Measurements from ENCODE around the gene SYT17. TPM values are rescaled to one million over a fixed set of nuclear protein-coding genes. Genes with fewer than 3 reads are reported as not detected.

The SYT17 gene, protein sequence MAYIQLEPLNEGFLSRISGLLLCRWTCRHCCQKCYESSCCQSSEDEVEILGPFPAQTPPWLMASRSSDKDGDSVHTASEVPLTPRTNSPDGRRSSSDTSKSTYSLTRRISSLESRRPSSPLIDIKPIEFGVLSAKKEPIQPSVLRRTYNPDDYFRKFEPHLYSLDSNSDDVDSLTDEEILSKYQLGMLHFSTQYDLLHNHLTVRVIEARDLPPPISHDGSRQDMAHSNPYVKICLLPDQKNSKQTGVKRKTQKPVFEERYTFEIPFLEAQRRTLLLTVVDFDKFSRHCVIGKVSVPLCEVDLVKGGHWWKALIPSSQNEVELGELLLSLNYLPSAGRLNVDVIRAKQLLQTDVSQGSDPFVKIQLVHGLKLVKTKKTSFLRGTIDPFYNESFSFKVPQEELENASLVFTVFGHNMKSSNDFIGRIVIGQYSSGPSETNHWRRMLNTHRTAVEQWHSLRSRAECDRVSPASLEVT
- 1 to 10 TPM in 1 of 5 donors, under 1 TPM in 2, not detected in 2; 0.23 to 1.4 (median 0.38) TPM for total RNA-seq
- 0.04 TPM for total RNA-seq (2013)
- 0 to 0.42 (median 0.09) reads per million in 29 experiments for total RNA-seq

- peaks cover 8 to 27% of the 10 kb centered on the region in 2 donors for H3K27me3 Mint-ChIP-seq
- peaks cover 0 to 3% (median 3%) of the 10 kb centered on the region in 3 donors for H3K4me1 Mint-ChIP-seq
- H3K4me3 Mint-ChIP-seq, result no peak within 1 kb of the TSS
- Histone ChIP-seq H3K27me3 (replicated peaks in 1 of 2; ENCODE audit: control insufficient read depth in 2 of 2, extremely low read depth in 1 of 2, insufficient read depth in 2 of 2, low read length in 1 of 2) (peaks cover 11 to 24% of the 10 kb centered on the region in 2 experiments), H3K4me3 (ENCODE audit: control insufficient read depth in 1 of 2, extremely low read depth in 1 of 2, low read length in 1 of 2) (no peak within 1 kb of the TSS), H3K4me1 (ENCODE audit: control insufficient read depth in 1 of 2, extremely low read depth in 1 of 2, insufficient read depth in 2 of 2, low read length in 2 of 2) (peaks cover 0 to 2% of the 10 kb centered on the region in 2 experiments), H3K9me3 (no peaks in the 10 kb centered on the region), H3K27ac (ENCODE audit: low read length) (no peak within 1 kb of the TSS), H3K36me3 (ENCODE audit: control insufficient read depth in 2 of 2, extremely low read depth in 1 of 2, insufficient read depth in 1 of 2, low read length in 1 of 2) (no peaks in the 10 kb centered on the region)
- H3K27ac Mint-ChIP-seq, result no peak within 1 kb of the TSS
- ChIA-PET CTCF (interaction anchor here in 1 of 2 donors (0.6 kb wide), 1 partner anchor 150 kb away, joined by 3 read pairs; no protein-coding TSS in a partner anchor), POLR2A (no interaction called here)
- under 1% methylated on average over 43 of the region's 63 CpGs for WGBS (ENCODE audit: insufficient coverage)
- DNase-seq (peak in 4 of 35 experiments; percentile 1 to 26 (median 12)), ATAC-seq (replicated peaks in 1 of 4) (peak in 1 of 4 experiments; percentile 33)
- peaks cover 5 to 6% (median 6%) of the 10 kb centered on the region in 3 donors for H3K9me3 Mint-ChIP-seq
- no peaks in the 10 kb centered on the region for H3K36me3 Mint-ChIP-seq
Observed at GRCh38 chr16:19167710-19168370, at the start of gene SYT17. Gene SYT17 (plus strand): TSS chr16:19168240. CDS start chr16:19168647, 407 bp downstream.

DNA sequence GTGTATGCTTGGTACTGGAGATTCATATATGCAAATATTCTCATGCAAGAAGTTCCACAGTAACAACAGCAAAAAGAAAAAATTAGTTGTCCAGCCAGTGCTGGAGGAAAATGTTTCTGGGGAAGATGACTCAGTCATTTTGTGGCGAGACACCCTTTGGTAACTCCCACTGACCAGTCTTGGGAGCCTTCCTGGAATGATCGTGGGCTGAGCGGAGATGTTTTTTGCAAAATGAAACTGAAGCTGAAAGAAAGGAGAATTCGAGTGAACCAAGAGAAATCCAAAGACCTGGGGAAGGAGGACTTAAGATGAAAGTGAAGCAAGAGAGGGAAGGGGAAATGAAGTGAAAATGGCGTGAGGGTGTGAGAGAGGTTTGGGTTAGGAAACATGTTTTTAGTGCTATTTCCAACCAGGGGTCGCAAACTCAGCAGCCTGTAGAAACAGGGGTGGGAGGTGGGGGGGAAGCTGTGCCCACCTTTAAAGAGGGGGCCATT, 49.1 kb upstream of the SYT17 start:
- Histone ChIP-seq H3K4me1 (ENCODE audit: control insufficient read depth in 1 of 2, extremely low read depth in 1 of 2, insufficient read depth in 2 of 2, low read length in 2 of 2) (peaks cover 0 to 26% of the 10 kb centered on the region in 2 experiments), H3K27me3 (replicated peaks in 1 of 2; ENCODE audit: control insufficient read depth in 2 of 2, extremely low read depth in 1 of 2, insufficient read depth in 2 of 2, low read length in 1 of 2) (peaks cover 0 to 23% of the 10 kb centered on the region in 2 experiments), H3K36me3 (ENCODE audit: control insufficient read depth in 2 of 2, extremely low read depth in 1 of 2, insufficient read depth in 1 of 2, low read length in 1 of 2) (no peaks in the 10 kb centered on the region), H3K27ac (ENCODE audit: low read length) (peak overlapping the region; percentile 31), H3K9me3 (no peaks in the 10 kb centered on the region), H3K4me3 (ENCODE audit: control insufficient read depth in 1 of 2, extremely low read depth in 1 of 2, low read length in 1 of 2) (peak overlapping the region in 1 of 2 donors; percentile 18)
- CTCF ChIA-PET, result interaction anchor here in 1 of 2 donors (0.6 kb wide), 1 partner anchor 1636 kb away, joined by 3 read pairs; no protein-coding TSS in a partner anchor
- WGBS (ENCODE audit: insufficient coverage), result 12% methylated on average over 6 of the region's 6 CpGs
- H3K27ac Mint-ChIP-seq, result peak overlapping the region; percentile 37 to 89
- no peak for ATAC-seq (replicated peaks in 1 of 4)
- H3K4me3 Mint-ChIP-seq, result peak overlapping the region; percentile 11 to 69 (median 49)
- H3K9me3 Mint-ChIP-seq, result no peaks in the 10 kb centered on the region
- H3K4me1 Mint-ChIP-seq, result peaks cover 6 to 26% (median 16%) of the 10 kb centered on the region in 3 donors
- DNase-seq, result peak in 1 of 35 experiments; percentile 12
- peaks cover 12 to 14% of the 10 kb centered on the region in 2 donors for H3K27me3 Mint-ChIP-seq
- no peaks in the 10 kb centered on the region for H3K36me3 Mint-ChIP-seq
- POLR2A ChIA-PET, result interaction anchor here in 1 of 2 donors (0.7 kb wide), 1 partner anchor 401 kb away, joined by 4 read pairs; no protein-coding TSS in a partner anchor

DNA sequence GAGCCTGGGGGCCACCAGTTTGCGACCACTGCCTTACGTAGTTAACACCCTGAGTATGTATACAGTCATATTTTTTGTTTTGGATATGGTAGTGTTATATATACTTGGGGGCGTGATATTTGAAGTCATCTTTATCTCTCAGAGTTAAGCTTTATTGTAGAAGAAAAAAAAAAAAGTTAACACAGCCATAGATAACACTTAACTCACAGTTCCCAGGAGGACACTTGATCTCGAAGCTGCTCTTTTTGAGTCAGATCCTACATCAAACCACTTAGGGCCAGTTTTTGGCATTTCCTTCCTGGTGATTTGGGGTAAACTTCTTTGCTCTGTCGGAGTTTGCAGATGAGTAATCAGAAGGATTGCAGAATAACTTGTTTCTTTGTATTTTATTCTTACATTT, 48.5 kb upstream of the SYT17 start:
- Mint-ChIP-seq H3K27ac (peak overlapping the region in 1 of 2 donors; percentile 27), H3K9me3 (no peaks in the 10 kb centered on the region), H3K27me3 (peaks cover 12 to 14% of the 10 kb centered on the region in 2 donors), H3K4me1 (peaks cover 6 to 26% (median 16%) of the 10 kb centered on the region in 3 donors), H3K4me3 (no peak overlapping the region), H3K36me3 (no peaks in the 10 kb centered on the region)
- ATAC-seq (replicated peaks in 1 of 4) (no peak), DNase-seq (no peak)
- no peak overlapping the region for H3K4me3 ChIP-seq (ENCODE audit: control insufficient read depth in 1 of 2, extremely low read depth in 1 of 2, low read length in 1 of 2)
- peaks cover 0 to 26% of the 10 kb centered on the region in 2 experiments for H3K4me1 ChIP-seq (ENCODE audit: control insufficient read depth in 1 of 2, extremely low read depth in 1 of 2, insufficient read depth in 2 of 2, low read length in 2 of 2)
- peak overlapping the region; percentile 31 for H3K27ac ChIP-seq (ENCODE audit: low read length)
- no peaks in the 10 kb centered on the region for H3K9me3 ChIP-seq
- no peaks in the 10 kb centered on the region for H3K36me3 ChIP-seq (ENCODE audit: control insufficient read depth in 2 of 2, extremely low read depth in 1 of 2, insufficient read depth in 1 of 2, low read length in 1 of 2)
- peaks cover 0 to 20% of the 10 kb centered on the region in 2 experiments for H3K27me3 ChIP-seq (replicated peaks in 1 of 2; ENCODE audit: control insufficient read depth in 2 of 2, extremely low read depth in 1 of 2, insufficient read depth in 2 of 2, low read length in 1 of 2)
- CTCF ChIA-PET, result no interaction called here
- no CpG with 5 or more reads among the region's 5 CpGs for WGBS (ENCODE audit: insufficient coverage)
- POLR2A ChIA-PET, result interaction anchor here in 1 of 2 donors (0.7 kb wide), 1 partner anchor 400 kb away, joined by 4 read pairs; no protein-coding TSS in a partner anchor

DNA sequence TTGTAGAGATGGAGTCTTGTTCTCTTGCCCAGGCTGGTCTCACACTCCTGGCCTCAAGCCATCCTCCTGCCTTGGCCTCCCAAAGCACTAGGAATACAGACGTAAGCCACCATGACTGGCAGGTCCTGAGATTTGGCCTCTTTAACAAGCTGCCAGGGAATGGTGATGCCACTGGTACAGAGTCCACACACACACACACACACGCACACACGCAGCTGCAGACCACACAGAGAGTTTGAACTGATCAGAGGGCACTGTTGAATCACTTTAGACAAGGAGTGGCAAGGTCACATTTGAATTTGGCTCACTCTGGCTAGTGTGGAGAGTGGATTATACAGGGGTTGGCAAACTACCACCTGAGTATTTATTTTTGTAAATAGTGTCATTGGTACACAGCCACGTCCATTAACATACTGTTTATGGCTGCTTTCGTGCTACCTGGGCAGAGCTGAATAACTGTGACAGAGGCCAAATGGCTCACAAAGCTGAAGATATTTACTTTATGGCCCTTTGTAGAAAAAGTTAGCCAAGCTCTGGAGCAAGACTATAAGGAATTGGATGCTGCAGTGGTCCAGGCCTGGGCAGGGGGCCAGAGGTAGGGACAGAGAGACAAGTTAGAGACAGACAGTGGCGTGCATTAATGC, 44.4 kb upstream of the SYT17 start:
- no peak for DNase-seq
- H3K36me3 ChIP-seq (ENCODE audit: control insufficient read depth in 2 of 2, extremely low read depth in 1 of 2, insufficient read depth in 1 of 2, low read length in 1 of 2), result no peaks in the 10 kb centered on the region
- ChIA-PET CTCF (no interaction called here), POLR2A (no interaction called here)
- no peak overlapping the region for H3K27ac Mint-ChIP-seq
- WGBS (ENCODE audit: insufficient coverage), result 67% methylated on average over 2 of the region's 6 CpGs
- H3K4me1 Mint-ChIP-seq, result peaks cover 6 to 20% (median 9%) of the 10 kb centered on the region in 3 donors
- H3K27ac ChIP-seq (ENCODE audit: low read length), result no peak overlapping the region
- H3K36me3 Mint-ChIP-seq, result no peaks in the 10 kb centered on the region
- peaks cover 0 to 3% (median 0%) of the 10 kb centered on the region in 3 donors for H3K9me3 Mint-ChIP-seq
- no peak overlapping the region for H3K4me3 ChIP-seq (ENCODE audit: control insufficient read depth in 1 of 2, extremely low read depth in 1 of 2, low read length in 1 of 2)
- no peak for ATAC-seq (replicated peaks in 1 of 4)
- peaks cover 0 to 5% of the 10 kb centered on the region in 2 experiments for H3K27me3 ChIP-seq (replicated peaks in 1 of 2; ENCODE audit: control insufficient read depth in 2 of 2, extremely low read depth in 1 of 2, insufficient read depth in 2 of 2, low read length in 1 of 2)
- peaks cover 0 to 19% of the 10 kb centered on the region in 2 experiments for H3K4me1 ChIP-seq (ENCODE audit: control insufficient read depth in 1 of 2, extremely low read depth in 1 of 2, insufficient read depth in 2 of 2, low read length in 2 of 2)
- no peak overlapping the region for H3K4me3 Mint-ChIP-seq
- H3K27me3 Mint-ChIP-seq, result peaks cover 4 to 6% of the 10 kb centered on the region in 2 donors
- H3K9me3 ChIP-seq, result no peaks in the 10 kb centered on the region

DNA sequence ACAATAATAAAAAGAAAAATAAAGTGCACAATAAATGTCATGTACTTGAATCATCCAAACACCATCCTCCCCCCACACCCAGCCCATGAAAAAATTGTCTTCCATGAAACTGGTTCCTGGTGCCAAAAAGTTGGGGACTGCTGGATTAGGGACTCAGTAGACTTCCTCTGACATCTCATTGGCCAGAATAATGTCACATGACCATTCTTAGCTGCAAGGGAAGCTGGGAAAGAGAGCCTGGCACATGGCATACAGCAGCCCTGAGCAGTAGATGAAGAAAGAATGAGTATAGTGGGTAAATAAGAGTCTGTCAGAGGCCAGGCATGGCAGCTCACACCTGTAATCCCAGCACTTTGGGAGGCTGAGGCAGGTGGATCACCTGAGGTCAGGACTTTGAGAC, 41.7 kb upstream of the SYT17 start:
- Histone ChIP-seq H3K36me3 (ENCODE audit: control insufficient read depth in 2 of 2, extremely low read depth in 1 of 2, insufficient read depth in 1 of 2, low read length in 1 of 2) (no peaks in the 10 kb centered on the region), H3K9me3 (no peaks in the 10 kb centered on the region), H3K27me3 (replicated peaks in 1 of 2; ENCODE audit: control insufficient read depth in 2 of 2, extremely low read depth in 1 of 2, insufficient read depth in 2 of 2, low read length in 1 of 2) (no peaks in the 10 kb centered on the region), H3K27ac (ENCODE audit: low read length) (no peak overlapping the region), H3K4me3 (ENCODE audit: control insufficient read depth in 1 of 2, extremely low read depth in 1 of 2, low read length in 1 of 2) (no peak overlapping the region), H3K4me1 (ENCODE audit: control insufficient read depth in 1 of 2, extremely low read depth in 1 of 2, insufficient read depth in 2 of 2, low read length in 2 of 2) (peaks cover 0 to 17% of the 10 kb centered on the region in 2 experiments)
- ATAC-seq (replicated peaks in 1 of 4) (no peak), DNase-seq (no peak)
- Mint-ChIP-seq H3K9me3 (peaks cover 0 to 3% (median 0%) of the 10 kb centered on the region in 3 donors), H3K4me1 (peaks cover 9 to 16% (median 14%) of the 10 kb centered on the region in 3 donors), H3K36me3 (no peaks in the 10 kb centered on the region), H3K4me3 (no peak overlapping the region), H3K27me3 (peaks cover 0 to 3% of the 10 kb centered on the region in 2 donors), H3K27ac (no peak overlapping the region)
- ChIA-PET CTCF (no interaction called here), POLR2A (no interaction called here)
